Ramos (cell line): ENCODE measurements around the gene DNMT3L.
"Not testable (repeated sequence)": the region's sequence is repeated elsewhere in the genome, so short reads cannot be mapped to it uniquely, and the experiment has no call there.

ENCODE experiments used
- in situ Hi-C: fragments of 300-500 bp; cut with MboI; formaldehyde crosslinking; loops from one replicate; pipeline ENCODE4 v1.14.3; 2022; ENCODE audit warnings: low sequenced_read_pairs; ENCODE audit not compliant: unreplicated experiment

DNMT3L gene

GRCh38 chr21:44255511-44255981 is 6.2 kb downstream of the DNMT3L start:
- in situ Hi-C loops: no loop called here

GRCh38 chr21:44253832-44254710 is 7.6 kb downstream of the DNMT3L start:
- in situ Hi-C loops: no loop called here

- in situ Hi-C loops: not testable (repeated sequence)
These were observed 12.3 kb downstream of the DNMT3L start for GRCh38 chr21:44249204-44250037.

- in situ Hi-C loops: not testable (repeated sequence)
These were observed 13.8 kb downstream of the DNMT3L start for GRCh38 chr21:44247904-44248303.

- in situ Hi-C loops: not testable (repeated sequence)
These were observed 17.7 kb downstream of the DNMT3L start for GRCh38 chr21:44243980-44244379.

- in situ Hi-C loops: not testable (repeated sequence)
These were observed 20.4 kb downstream of the DNMT3L start for GRCh38 chr21:44241281-44241680.

- in situ Hi-C loops: not testable (repeated sequence)
These were observed 20.9 kb downstream of the DNMT3L start, which contains the start of gene ICOSLG for GRCh38 chr21:44240842-44241241. Gene ICOSLG (minus strand): TSS chr21:44240943. CDS start chr21:44240817, 126 bp downstream.

GRCh38 chr21:44240353-44240752 is 21.3 kb downstream of the DNMT3L start:
- in situ Hi-C loops: not testable (repeated sequence)

- in situ Hi-C loops: not testable (repeated sequence)
These were observed 32.1 kb downstream of the DNMT3L start for GRCh38 chr21:44229561-44229960.

- in situ Hi-C loops: not testable (repeated sequence)
These were observed 33.6 kb downstream of the DNMT3L start for GRCh38 chr21:44228109-44228508.

- in situ Hi-C loops: not testable (repeated sequence)
These were observed 34.1 kb downstream of the DNMT3L start for GRCh38 chr21:44227614-44228013.

- in situ Hi-C loops: not testable (repeated sequence)
These were observed 36.1 kb downstream of the DNMT3L start for GRCh38 chr21:44225605-44226004.

- in situ Hi-C loops: not testable (repeated sequence)
These were observed 38.4 kb downstream of the DNMT3L start for GRCh38 chr21:44223334-44223733.

- in situ Hi-C loops: not testable (repeated sequence)
These were observed 41.0 kb downstream of the DNMT3L start for GRCh38 chr21:44220674-44221073.

- in situ Hi-C loops: not testable (repeated sequence)
These were observed 43.2 kb downstream of the DNMT3L start for GRCh38 chr21:44218461-44218860.

GRCh38 chr21:44211978-44212377 is 49.7 kb downstream of the DNMT3L start:
- in situ Hi-C loops: not testable (repeated sequence)

- in situ Hi-C loops: not testable (repeated sequence)
These were observed 50.1 kb downstream of the DNMT3L start for GRCh38 chr21:44211574-44211973.

- in situ Hi-C loops: not testable (repeated sequence)
These were observed 53.6 kb downstream of the DNMT3L start for GRCh38 chr21:44207860-44208646.

GRCh38 chr21:44206698-44207676 is 54.7 kb downstream of the DNMT3L start:
- in situ Hi-C loops: not testable (repeated sequence)
